Measurements from ENCODE around the gene SLC25A21.
"Not testable (repeated sequence)": the region's sequence is repeated elsewhere in the genome, so short reads cannot be mapped to it uniquely, and the experiment has no call there.

SLC25A21 gene

DNA sequence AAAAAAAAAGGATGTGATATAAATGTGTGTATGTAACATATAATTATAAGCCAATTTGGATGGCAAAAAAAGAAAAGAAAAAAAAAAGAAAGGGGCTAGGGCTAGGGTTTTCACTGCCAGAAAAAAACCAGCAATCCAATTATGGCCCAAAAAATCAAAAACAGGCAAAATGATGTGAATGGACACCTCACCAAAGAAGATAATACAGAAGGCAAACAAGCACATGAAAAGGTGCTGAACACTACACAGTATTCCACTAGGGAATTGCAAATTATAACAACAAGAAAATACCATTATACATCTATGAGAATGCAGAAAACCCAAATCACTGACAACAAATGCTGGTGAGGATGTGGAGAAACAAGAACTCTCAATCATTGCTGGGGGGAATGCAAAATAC, 13.3 kb upstream of the SLC25A21 start:
- FAIRE-seq, result no peak

DNA sequence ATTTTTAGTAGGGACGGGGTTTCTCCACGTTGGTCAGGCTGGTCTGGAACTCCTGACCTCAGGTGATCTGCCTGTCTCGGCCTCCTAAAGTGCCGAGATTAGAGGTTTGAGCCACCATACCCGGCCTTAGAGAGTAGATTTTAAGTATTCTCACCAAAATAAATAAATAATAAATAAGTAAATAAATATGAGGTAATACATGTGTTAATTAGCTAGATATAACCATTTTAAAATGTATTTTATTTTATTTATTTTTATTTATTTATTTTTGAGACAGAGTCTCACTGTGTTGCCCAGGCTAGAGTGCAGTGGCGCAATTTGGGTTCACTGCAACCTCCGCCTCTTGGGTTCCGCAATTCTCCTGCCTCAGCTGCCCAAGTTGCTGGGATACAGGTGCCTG, 12.1 kb upstream of the SLC25A21 start:
- not testable (repeated sequence) for FAIRE-seq

DNA sequence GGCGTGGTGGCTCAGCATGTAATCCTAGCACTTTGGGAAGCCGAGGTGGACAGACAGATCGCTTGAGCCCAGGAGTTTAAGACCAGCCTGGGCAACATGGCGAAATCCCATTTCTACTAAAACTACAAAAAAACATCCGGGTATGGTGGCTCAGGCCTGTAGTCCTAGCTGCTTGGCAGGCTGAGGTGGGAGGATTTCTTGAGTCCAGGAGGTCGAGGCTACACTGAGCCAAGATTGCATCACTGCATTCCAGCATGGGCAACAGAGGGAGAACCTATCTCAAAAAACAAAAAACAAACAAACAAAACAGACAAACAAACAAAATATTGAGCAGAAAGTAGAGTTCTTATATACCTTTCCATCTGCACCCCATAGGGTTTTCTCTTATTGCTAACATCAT, 9.0 kb upstream of the SLC25A21 start:
- FAIRE-seq, result no peak

DNA sequence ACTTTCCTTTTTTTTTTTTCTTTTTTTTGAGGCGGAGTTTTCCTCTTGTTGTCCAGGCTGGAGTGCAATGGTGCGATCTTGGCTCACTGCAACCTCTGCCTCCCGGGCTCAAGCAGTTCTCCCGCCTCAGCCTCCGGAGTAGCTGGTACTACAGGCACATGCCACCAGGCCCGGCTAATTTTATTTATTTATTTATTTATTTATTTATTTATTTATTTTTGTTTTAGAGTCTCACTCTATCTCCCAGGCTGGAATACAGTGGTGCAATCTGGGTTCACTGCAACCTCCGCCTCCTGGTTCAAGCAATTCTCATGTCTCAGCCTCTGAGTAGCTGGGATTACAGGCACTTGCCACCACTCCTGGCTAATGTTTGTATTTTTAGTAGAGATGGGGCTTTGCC, 8.5 kb upstream of the SLC25A21 start:
- not testable (repeated sequence) for FAIRE-seq

DNA sequence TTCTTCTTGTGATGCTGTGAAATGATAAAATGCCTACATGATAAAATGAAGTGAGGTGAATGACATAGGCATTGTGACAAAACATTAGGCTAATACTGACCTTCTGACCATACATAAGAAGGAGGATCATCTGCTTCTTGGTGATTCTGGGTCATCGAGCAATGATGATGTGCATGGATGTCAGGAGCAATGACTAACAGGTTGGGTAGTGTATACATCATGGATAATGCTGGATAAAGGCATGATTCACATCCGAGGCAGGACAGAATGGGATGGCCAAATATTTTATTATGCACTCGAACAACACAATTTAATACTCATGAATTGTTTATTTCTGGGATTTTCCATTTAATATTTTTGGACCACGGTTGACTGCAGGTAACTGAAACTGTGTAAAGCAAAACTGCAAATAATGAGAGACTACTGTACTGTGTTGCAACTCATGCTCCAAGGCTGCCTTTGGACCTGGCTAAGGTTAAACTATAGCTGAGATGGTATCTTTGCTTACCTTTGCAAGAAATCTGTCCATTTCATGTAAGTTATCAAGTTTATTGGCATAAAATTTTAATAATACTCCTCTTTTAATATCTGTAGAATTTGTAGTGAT, 7.6 kb upstream of the SLC25A21 start:
- FAIRE-seq, result no peak

DNA sequence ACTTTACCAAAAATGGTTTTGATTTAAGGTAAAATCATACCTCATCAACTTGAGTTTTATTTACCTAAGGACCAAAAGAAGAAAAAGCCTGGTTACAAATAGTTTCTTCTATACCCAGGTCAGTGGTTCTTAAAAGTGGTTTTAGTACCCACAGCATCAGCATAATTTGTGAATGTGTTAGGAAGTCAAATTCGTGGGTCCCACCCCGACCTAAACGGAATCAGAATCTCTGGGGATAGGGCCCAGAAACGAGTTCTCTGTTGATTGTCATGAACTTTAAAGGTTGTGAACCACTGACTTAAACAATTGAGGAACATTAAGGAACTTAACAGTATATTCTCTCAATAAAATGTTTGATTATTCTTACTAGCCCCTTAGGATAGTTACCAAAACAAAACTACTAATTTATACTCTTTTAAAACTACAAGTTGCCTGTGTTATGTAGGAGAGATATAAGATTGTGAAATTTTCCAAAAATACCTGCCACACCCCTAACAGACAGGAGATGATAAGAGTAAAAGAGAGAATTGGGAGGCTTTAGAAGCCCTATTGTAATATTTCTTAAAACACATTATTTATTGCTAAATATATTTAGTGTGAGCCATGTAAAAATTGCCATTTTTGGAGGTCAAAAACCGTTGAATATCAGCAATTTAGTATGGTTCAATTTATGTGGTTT, 669 bp upstream of the SLC25A21 start:
- no peak for FAIRE-seq

DNA sequence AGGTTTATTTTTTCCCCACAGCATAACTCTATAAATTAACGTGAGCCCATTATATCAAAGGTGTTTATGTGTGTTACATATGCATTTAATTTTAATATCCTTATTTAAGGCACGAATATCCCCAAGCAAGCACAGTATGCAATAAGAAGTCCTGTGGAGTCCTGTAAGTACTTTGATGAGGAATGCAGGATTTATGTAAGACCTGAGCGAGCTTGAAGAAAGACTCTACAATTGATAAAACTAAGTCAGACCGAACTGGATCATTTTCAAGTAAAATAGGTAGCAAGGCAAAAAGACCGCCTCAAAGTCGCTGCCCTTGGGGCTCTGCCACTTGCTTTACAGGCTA, 755 bp downstream of the SLC25A21 start:
- no peak for FAIRE-seq

DNA sequence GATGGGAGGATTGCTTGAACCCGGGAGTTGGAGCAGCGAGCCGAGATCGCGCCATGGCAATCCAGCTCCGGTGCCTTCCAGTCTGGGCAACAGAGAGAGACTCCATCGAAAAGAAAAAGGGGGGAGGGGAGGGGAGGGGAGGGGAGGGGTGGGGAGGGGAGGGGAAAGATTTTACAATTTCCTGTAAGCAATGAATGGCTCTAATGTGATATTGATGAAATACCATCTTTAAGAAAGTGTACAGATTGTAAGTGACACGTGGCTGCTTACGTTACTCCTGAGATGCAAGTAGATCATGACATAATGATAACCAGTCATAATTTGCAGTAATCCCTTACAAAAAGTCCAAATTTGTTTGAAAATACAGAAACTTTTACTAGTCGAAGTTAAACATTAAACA, 1.4 kb downstream of the SLC25A21 start:
- no peak for FAIRE-seq

DNA sequence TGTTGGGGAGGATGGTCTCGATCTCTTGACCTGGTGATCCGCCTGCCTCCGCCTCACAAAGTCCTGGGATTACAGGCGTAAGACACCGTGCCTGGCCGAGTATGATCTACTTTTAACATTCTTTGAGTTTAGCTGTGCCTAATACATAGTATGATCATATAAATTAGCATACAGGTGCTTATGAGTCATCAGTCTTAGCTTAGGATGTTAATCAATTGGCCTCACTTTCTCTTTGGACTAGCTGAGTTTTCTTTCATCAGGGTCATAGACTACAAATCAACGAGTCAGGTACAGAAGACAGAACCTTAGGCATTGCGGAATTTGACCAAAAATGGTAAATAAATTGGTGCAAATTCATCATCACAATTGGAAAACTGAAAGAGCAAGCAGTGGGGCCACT, 2.2 kb downstream of the SLC25A21 start:
- no peak for FAIRE-seq

DNA sequence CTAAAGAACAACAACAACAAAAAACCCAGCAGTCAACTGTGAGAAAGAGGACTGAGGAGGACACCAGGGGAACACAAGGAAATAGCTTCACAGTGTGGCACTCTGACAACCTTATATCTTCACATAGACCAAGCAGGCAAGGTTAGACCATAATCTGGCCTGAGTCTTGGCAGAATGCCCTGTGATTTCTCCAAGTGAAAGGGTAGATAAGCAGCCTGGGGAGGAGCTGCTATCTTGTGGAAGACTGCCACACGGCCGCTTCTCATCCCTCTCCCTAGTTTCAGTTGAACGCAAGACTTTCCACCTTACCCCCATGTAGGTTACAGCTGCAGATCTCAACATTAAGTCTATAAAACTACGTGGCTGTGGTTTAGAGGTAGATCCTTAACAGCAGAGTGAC, 3.7 kb downstream of the SLC25A21 start:
- FAIRE-seq, result no peak

DNA sequence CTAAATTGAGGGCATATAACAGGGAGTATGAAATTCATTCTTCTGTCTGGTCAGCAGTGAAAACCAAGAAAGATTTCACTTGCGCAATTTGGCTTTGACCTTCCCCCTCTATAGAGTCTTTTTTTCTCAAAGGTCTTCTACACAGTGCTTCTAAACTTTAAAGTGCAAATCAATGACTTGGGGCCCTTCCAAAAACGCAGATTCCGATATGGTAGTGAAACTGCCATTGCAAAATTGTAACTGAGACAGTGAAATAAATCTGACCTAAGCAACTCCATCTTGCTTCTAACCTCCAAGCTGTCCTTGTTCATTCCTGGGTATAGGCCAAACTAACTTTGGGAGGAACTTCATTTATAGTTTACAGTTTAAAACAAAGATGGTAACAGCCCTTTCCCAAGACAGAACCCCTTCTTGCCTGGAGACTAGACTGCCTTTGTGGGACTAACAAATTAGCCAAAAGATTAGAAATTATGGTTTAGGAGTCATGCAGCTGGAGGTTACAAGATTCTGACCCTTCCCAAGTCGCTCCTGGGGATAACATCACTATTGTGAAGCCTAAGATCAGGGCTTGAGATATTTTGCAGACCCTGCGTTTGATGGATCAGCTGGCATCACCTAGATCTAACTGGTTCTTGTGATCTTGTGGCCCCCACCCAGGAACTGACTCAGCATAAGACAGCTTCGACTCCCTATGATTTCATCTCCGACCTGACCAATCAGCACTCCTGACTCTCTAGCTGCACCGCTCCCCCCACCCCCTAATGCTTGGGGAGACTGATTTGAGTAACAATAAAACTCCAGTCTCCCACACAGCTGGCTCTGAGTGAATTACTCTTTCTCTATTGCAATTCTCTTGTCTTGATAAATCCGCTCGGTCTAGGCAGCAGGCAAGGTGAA, 5.0 kb downstream of the SLC25A21 start:
- no peak for FAIRE-seq

DNA sequence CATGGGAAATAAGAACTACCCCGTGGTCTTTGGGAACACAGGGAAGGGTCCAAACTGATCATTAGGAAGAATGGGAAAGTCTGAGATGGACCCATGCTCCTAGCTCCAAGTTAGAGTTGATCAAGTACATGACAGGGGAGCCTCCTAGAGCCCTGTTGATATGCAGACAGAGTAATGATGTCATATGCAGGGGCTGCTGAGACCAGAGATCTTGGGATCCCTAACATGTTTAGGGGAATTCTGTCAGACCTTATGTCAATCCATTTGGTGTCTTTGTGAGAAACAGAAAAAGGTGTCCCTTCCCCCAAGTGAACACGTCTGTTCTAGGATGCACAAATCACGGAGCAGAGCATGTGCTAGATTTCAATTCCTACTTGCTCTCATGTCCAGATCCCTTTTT, 6.6 kb downstream of the SLC25A21 start:
- FAIRE-seq, result no peak

DNA sequence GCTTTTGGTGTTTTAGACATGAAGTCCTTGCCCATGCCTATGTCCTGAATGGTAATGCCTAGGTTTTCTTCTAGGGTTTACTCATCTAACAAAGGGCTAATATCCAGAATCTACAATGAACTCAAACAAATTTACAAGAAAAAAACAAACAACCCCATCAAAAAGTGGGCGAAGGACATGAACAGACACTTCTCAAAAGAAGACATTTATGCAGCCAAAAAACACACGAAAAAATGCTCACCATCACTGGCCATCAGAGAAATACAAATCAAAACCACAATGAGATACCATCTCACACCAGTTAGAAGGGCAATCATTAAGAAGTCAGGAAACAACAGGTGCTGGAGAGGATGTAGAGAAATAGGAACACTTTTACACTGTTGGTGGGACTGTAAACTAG, 10.1 kb downstream of the SLC25A21 start:
- FAIRE-seq, result not testable (repeated sequence)

DNA sequence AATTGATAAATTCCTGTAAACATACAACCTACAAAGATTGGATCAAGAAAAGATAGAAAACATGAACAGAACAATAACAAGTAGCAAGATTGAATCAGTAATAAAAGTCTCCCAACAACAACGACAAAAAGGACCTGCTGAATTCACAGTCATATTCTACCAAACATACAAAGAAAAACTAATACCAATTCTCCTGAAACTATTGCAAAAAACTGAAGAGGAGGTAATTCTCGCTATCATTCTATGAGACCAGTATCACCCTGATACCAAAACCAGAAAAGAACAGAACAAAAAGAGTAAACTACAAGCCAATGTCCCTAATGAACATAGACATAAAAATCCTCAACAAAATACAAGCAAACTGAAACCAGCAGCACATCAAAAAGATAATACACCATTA, 14.4 kb downstream of the SLC25A21 start:
- FAIRE-seq, result no peak

DNA sequence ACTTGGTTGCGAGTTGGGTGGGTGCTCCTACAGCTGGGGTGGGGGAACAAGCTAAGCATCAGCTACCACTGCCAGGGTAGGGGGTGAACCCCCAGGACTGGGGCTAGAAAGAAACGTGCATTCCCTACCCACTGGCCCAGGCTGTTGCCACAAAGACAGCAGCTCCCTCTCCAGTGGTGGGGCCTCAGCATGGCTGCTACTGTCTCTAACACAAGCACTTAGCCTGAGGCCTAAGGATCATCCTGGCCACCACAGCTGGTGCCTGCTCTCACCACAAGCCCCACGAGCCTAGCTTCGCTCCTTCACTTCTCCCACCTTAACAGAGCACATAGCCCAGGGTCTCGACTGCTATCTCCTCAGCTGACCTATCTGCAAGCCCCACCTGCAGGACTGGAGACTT, 18.9 kb downstream of the SLC25A21 start:
- no peak for FAIRE-seq

DNA sequence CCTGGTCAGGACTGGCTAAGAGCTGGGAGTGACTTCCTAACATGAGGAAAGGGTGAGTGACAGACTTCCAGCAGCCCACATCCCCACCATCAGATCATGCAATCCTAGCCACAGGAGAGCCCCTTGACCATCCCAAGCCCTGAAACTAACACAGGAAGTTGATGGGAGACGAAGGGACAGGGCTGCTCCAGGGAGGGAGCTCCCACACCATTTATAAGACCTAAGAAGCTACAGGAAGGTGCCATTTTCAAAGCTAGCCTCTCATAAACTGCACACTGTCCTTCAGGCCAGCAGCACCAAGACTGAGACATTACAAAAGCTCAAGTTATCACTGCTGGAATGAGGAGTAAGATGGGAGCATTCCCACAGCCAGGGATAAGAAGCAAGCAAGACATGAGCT, 19.4 kb downstream of the SLC25A21 start:
- FAIRE-seq, result no peak

DNA sequence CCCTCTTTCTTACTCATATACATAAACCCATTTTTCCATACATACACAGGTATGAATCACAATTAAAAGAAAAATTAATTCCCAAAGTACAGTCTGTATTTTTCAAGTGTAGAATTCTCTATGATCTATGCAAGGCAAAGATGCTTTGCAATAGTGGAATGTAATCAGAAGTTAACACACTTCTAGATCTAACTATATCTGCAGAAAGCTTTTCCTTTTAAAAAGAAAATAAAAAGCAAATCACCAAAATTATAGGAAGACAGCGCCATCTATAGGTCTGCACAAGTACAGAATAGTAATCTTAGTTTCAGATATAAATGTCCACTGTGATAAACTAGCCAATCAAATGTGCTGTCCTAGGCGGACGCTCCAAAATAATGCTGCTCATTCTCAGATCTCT, 22.0 kb downstream of the SLC25A21 start:
- FAIRE-seq, result peak; percentile 82

DNA sequence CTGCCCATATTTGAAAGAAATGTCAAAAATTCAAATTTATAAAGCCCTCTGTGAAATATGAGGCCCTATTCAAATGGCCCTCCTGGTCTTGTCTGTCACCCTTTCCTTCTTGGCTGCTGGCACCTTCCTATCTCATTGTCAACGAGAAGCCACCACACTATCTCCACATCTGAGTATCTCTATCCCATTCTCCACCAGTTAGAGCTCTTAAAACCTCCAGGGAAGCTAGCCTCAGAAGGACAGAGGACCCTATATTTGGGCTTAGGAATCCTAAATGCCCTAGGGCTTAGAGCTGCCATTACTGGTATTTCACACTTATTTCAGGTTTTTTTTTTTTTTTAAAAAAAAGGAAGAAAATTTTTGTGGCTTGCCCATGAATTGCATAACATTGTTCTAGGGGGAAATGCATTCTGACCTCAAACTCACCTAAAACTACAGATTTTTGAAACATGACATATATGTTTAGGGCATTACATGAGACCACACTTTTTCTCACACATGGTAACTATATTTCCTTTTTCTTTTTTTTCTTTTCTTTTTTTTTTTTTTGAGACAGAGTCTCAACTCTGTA, 25.0 kb downstream of the SLC25A21 start:
- no peak for FAIRE-seq

DNA sequence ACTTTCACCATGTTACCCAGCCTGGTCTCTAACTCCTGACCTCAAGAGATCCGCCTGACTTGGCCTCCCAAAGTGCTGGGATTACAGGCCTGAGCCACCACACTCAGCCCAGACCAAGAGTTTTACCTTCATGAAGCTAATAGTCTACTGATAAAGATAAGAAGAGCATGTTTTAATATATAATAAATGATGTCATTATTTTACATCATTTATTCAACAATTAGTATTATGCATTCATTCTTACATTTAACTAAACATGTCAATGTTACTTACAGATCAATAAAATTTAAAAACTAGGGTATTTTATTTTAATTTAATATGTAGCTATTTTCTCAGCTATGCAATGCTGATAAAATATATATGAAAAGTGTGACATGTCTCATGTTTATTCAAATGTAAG, 26.0 kb downstream of the SLC25A21 start:
- not testable (repeated sequence) for FAIRE-seq

DNA sequence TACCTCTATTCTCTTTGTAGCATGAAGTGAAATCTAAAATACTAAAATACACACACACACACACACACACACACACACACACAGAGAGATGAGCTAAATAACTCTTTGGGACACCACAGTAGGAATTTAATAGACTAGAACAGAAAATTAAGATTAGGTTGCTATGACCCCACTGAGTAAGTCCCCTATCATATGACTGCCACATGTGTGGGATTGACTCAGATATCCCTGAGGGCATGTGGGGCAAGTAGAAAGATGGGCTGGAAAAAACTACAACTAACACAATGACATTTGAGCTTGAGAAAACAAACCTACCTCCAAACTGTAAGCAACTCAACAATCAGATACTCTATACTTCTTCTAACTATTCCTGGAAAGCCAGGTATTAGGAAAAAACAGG, 27.0 kb downstream of the SLC25A21 start:
- no peak for FAIRE-seq

DNA sequence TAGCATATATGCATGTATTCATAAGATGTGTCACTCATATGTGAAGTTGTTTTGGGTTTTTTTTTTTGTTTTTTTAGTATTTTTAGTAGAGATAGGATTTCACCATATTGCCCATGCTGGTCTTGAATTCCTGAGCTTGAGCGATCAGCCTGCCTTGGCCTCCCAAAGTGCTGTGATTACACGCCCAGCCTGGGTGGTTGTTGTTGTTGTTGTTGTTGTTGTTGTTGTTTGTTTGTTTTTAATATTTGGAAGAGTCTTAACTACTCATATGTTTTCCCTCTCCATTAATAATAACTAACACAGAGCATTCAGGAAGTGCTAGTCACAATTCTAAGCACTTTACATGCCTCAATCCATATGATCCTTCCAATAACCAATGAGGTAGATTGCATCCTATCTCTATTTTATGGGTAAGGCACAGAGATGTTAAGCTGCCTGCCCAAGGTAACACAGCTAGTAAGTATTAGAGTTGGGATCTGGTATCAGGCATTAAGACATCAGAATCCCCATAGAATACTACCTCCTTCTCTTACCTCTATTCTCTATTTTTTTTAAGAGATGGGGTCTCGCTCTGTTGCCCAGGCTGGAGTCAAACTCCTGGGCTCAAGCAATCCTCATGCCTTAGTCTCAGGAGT, 27.6 kb downstream of the SLC25A21 start:
- FAIRE-seq, result no peak

DNA sequence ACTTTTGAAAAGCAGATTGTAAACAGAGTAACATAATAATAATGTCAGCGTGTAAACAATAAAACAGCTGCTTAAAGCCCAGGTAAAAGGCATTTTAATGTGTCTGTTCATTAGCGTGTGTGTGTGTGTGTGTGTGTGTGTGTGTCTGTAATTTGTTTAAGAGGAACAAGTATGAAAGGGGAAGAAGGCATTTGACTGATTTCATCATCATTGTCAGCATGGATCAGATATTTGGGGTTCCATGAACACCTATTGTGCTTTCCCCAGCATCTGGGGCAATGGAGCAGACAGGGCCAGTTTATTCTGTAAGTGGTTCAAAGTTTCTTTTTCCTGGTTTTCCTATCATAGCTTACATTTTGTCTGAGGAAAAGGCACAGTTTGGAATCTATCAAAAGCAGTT, 28.9 kb downstream of the SLC25A21 start:
- no peak for FAIRE-seq

DNA sequence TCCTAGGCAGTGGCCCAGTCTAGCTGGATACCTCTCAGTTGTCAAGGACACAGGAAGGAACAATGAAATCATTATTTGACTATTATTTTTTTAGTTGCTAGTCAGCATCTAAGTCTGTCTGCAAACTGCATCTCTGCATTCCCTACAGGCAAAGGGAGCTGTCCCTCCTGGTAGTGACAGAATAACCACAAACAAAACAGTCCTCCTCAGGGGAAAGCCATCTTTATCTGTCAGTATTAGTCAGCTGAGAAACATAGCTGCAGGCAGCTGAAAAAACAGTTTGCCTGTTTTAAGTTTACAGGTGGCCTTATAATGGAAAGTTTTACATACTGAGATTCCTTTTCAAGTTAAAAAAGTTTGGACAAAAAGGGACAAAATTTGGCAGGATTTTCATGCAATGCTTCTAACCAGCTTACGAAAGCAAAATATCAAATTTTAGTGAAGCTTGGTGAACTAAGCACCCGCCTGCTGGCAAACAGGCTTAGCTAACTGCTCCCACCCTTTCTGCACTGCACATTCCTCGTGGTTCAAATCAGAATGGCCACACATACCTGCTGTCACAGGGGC, 29.5 kb downstream of the SLC25A21 start:
- no peak for FAIRE-seq
